ENCODE data around the gene CERS5.

CERS5 gene

GRCh38 chr12:50103767-50104321, 63.3 kb downstream of the CERS5 start, which contains the start of gene GPD1:
TSS of gene GPD1 (plus strand) at chr12:50104008. CDS start at chr12:50104051, 43 bp downstream.
- no peak for DNase-seq (ENCODE audit: extremely low read depth, insufficient read length)
- Histone ChIP-seq H3K36me3 (ENCODE audit: control insufficient read depth, insufficient read depth, low read length) (peaks cover 6% of the 10 kb centered on the region), H3K4me3 (replicated peaks; ENCODE audit: low read depth, low read length) (no peak within 1 kb of the TSS), H3K27me3 (replicated peaks; ENCODE audit: control insufficient read depth, insufficient read depth, low read length) (no peaks in the 10 kb centered on the region)
- TF ChIP-seq CTCF (IDR thresholded peaks at IDR 0.05; ENCODE audit: insufficient read depth, low read length, poor library complexity, severe bottlenecking), result no peak

- no peak overlapping the region for H3K4me3 ChIP-seq (replicated peaks; ENCODE audit: low read depth, low read length)
Measured at GRCh38 chr12:50103351-50103750, 63.8 kb downstream of the CERS5 start.

GRCh38 chr12:50102646-50103309, 64.4 kb downstream of the CERS5 start:
- no peaks in the 10 kb centered on the region for H3K27me3 ChIP-seq (replicated peaks; ENCODE audit: control insufficient read depth, insufficient read depth, low read length)
- no peak for DNase-seq (ENCODE audit: extremely low read depth, insufficient read length)
- H3K4me3 ChIP-seq (replicated peaks; ENCODE audit: low read depth, low read length), result no peak overlapping the region
- H3K36me3 ChIP-seq (ENCODE audit: control insufficient read depth, insufficient read depth, low read length), result peaks cover 12% of the 10 kb centered on the region
- TF ChIP-seq CTCF (IDR thresholded peaks at IDR 0.05; ENCODE audit: insufficient read depth, low read length, poor library complexity, severe bottlenecking), result no peak

More at GRCh38 chr12:50103351-50103750, 63.8 kb downstream of the CERS5 start:
- no peak for TF ChIP-seq CTCF (IDR thresholded peaks at IDR 0.05; ENCODE audit: insufficient read depth, low read length, poor library complexity, severe bottlenecking)
- Histone ChIP-seq H3K27me3 (replicated peaks; ENCODE audit: control insufficient read depth, insufficient read depth, low read length) (no peaks in the 10 kb centered on the region), H3K36me3 (ENCODE audit: control insufficient read depth, insufficient read depth, low read length) (peaks cover 10% of the 10 kb centered on the region)
- DNase-seq (ENCODE audit: extremely low read depth, insufficient read length), result no peak

- no peaks in the 10 kb centered on the region for H3K27me3 ChIP-seq (replicated peaks; ENCODE audit: control insufficient read depth, insufficient read depth, low read length)
- no peak for DNase-seq (ENCODE audit: extremely low read depth, insufficient read length)
- peaks cover 13% of the 10 kb centered on the region for H3K36me3 ChIP-seq (ENCODE audit: control insufficient read depth, insufficient read depth, low read length)
- no peak for TF ChIP-seq CTCF (IDR thresholded peaks at IDR 0.05; ENCODE audit: insufficient read depth, low read length, poor library complexity, severe bottlenecking)
- no peak overlapping the region for H3K4me3 ChIP-seq (replicated peaks; ENCODE audit: low read depth, low read length)
Measured at GRCh38 chr12:50102131-50102531, 65.0 kb downstream of the CERS5 start.

GRCh38 chr12:50101663-50102062, 65.5 kb downstream of the CERS5 start:
- DNase-seq (ENCODE audit: extremely low read depth, insufficient read length), result no peak
- H3K27me3 ChIP-seq (replicated peaks; ENCODE audit: control insufficient read depth, insufficient read depth, low read length), result no peaks in the 10 kb centered on the region
- peaks cover 16% of the 10 kb centered on the region for H3K36me3 ChIP-seq (ENCODE audit: control insufficient read depth, insufficient read depth, low read length)
- H3K4me3 ChIP-seq (replicated peaks; ENCODE audit: low read depth, low read length), result no peak overlapping the region
- TF ChIP-seq CTCF (IDR thresholded peaks at IDR 0.05; ENCODE audit: insufficient read depth, low read length, poor library complexity, severe bottlenecking), result no peak

Data from GM06990 (cell line).